Astrocyte (in vitro differentiated cells and primary cell): ENCODE results near the gene MAST1. TPM values are rescaled to one million over a fixed set of nuclear protein-coding genes. Genes with fewer than 3 reads are reported as not detected.

Experiments
- DNase-seq: peaks from one replicate; pipeline ENCODE4 v3.0.0-alpha.2; 2010; ENCODE audit warnings: low read depth
- FAIRE-seq: peaks from 2 replicates; lab custom pipeline; 2011; peaks lifted over from hg19 to GRCh38; lab: Jason Lieb, UNC
- H2AFZ ChIP-seq: 2 replicates; pipeline ENCODE4 v1.6.0; 2012; ENCODE audit warnings: low read depth, low read length, inconsistent platforms
- H3K27ac ChIP-seq: 2 replicates; pipeline ENCODE4 v1.5.1; 2011; ENCODE audit warnings: low read depth, low read length, inconsistent platforms
- H3K27me3 ChIP-seq: 2 replicates; pipeline ENCODE4 v1.6.0; 2011; ENCODE audit warnings: low read length, inconsistent platforms; ENCODE audit not compliant: insufficient read depth
- H3K36me3 ChIP-seq: 2 replicates; pipeline ENCODE4 v1.5.1; 2011; ENCODE audit warnings: low read length, inconsistent platforms; ENCODE audit not compliant: insufficient read depth
- H3K4me1 ChIP-seq: 2 replicates; pipeline ENCODE4 v1.5.1; 2011; ENCODE audit warnings: low read length, inconsistent platforms; ENCODE audit not compliant: insufficient read depth
- H3K4me2 ChIP-seq: 2 replicates; pipeline ENCODE4 v1.6.0; 2012; ENCODE audit warnings: low read length, inconsistent platforms
- H3K4me3 ChIP-seq: 2 replicates; pipeline ENCODE4 v1.5.1; 2011; ENCODE audit warnings: low read depth, mild to moderate bottlenecking, low read length, inconsistent platforms; ENCODE audit not compliant: insufficient read depth
- H3K79me2 ChIP-seq: 2 replicates; pipeline ENCODE4 v1.6.0; 2012; ENCODE audit warnings: mild to moderate bottlenecking, low read length, inconsistent platforms; ENCODE audit not compliant: insufficient read depth
- H3K9ac ChIP-seq: 2 replicates; pipeline ENCODE4 v1.6.0; 2012; ENCODE audit warnings: mild to moderate bottlenecking, low read length, inconsistent platforms
- H3K9me3 ChIP-seq: 2 replicates; pipeline ENCODE4 v1.5.1; 2012; ENCODE audit warnings: low read depth, mild to moderate bottlenecking, low read length, inconsistent platforms; ENCODE audit not compliant: insufficient read depth
- H4K20me1 ChIP-seq: 2 replicates; pipeline ENCODE4 v1.6.0; 2012; ENCODE audit warnings: low read length, inconsistent platforms; ENCODE audit not compliant: insufficient read depth
- H3K27ac Mint-ChIP-seq: one replicate; pipeline ENCODE4 v1.8.0; 2021; ENCODE audit warnings: mild to moderate bottlenecking, mixed read lengths; ENCODE audit not compliant: unreplicated experiment
- H3K27me3 Mint-ChIP-seq: one replicate; pipeline ENCODE4 v1.8.0; 2021; ENCODE audit warnings: low read depth, mixed read lengths; ENCODE audit not compliant: unreplicated experiment
- H3K36me3 Mint-ChIP-seq: one replicate; pipeline ENCODE4 v1.8.0; 2021; ENCODE audit warnings: low read depth, mixed read lengths; ENCODE audit not compliant: unreplicated experiment
- H3K4me1 Mint-ChIP-seq: one replicate; pipeline ENCODE4 v1.8.0; 2021; ENCODE audit warnings: low read depth, mixed read lengths; ENCODE audit not compliant: unreplicated experiment
- H3K4me3 Mint-ChIP-seq: one replicate; pipeline ENCODE4 v1.8.0; 2021; ENCODE audit warnings: mild to moderate bottlenecking, moderate library complexity, mixed read lengths; ENCODE audit not compliant: unreplicated experiment
- H3K9me3 Mint-ChIP-seq: one replicate; pipeline ENCODE4 v1.8.0; 2021; ENCODE audit warnings: mild to moderate bottlenecking, mixed read lengths; ENCODE audit not compliant: unreplicated experiment
- CTCF ChIP-seq: IDR thresholded peaks from 2 replicates; pipeline ENCODE4 v1.5.1; 2011; ENCODE audit warnings: low read depth, mild to moderate bottlenecking, inconsistent platforms, low read length, moderate library complexity; ENCODE audit not compliant: insufficient read depth
- EZH2 ChIP-seq: IDR thresholded peaks from 2 replicates; pipeline ENCODE4 v1.6.1; 2012; ENCODE audit warnings: mild to moderate bottlenecking, low read length, inconsistent platforms; ENCODE audit not compliant: insufficient read depth
- total RNA-seq: library from RNA; stranded (reverse); gene quantifications from 2 replicates; pipeline ENCODE4 v1.2.1, GENCODE V29; 2021

The MAST1 gene
- total RNA-seq, 1 donor from 2014 or later: 5.4 TPM

GRCh38 chr19:12789098-12789903 lies 49.0 kb upstream of the MAST1 start:
- H3K9me3 ChIP-seq: no peaks in the 10 kb centered on the region
- H3K36me3 Mint-ChIP-seq: no peaks in the 10 kb centered on the region
- DNase-seq (no peak), FAIRE-seq (no peak)
- H3K27ac Mint-ChIP-seq: peak overlapping the region; percentile 99
- no peaks in the 10 kb centered on the region for H3K36me3 ChIP-seq
- H3K4me1 ChIP-seq: peaks cover 47% of the 10 kb centered on the region
- no peaks in the 10 kb centered on the region for H3K27me3 ChIP-seq
- peaks cover 22% of the 10 kb centered on the region for H3K4me1 Mint-ChIP-seq
- H2AFZ ChIP-seq: peak overlapping the region; percentile 58
- peaks cover 19% of the 10 kb centered on the region for H4K20me1 ChIP-seq
- H3K4me3 Mint-ChIP-seq: peak overlapping the region; percentile 77
- TF ChIP-seq EZH2 (no peak), CTCF (no peak)
- peaks cover 21% of the 10 kb centered on the region for H3K79me2 ChIP-seq
- peak overlapping the region; percentile 70 for H3K27ac ChIP-seq
- peak overlapping the region; percentile 91 for H3K4me2 ChIP-seq
- peak overlapping the region; percentile 94 for H3K9ac ChIP-seq
- H3K27me3 Mint-ChIP-seq: no peaks in the 10 kb centered on the region
- H3K4me3 ChIP-seq: peak overlapping the region; percentile 51
- no peaks in the 10 kb centered on the region for H3K9me3 Mint-ChIP-seq

- TF ChIP-seq EZH2: no peak
- no peak for TF ChIP-seq CTCF
- H3K27ac ChIP-seq: peak overlapping the region; percentile 54
These were observed 48.3 kb upstream of the MAST1 start for GRCh38 chr19:12789904-12790619.

More at GRCh38 chr19:12789904-12790619, 48.3 kb upstream of the MAST1 start:
- H3K4me1 Mint-ChIP-seq: peaks cover 22% of the 10 kb centered on the region
- Histone ChIP-seq H3K4me3 (peak overlapping the region; percentile 51), H4K20me1 (peaks cover 19% of the 10 kb centered on the region), H3K79me2 (peaks cover 21% of the 10 kb centered on the region), H3K4me1 (peaks cover 42% of the 10 kb centered on the region), H3K9ac (peak overlapping the region; percentile 94), H3K4me2 (peak overlapping the region; percentile 91), H3K27me3 (no peaks in the 10 kb centered on the region), H3K36me3 (no peaks in the 10 kb centered on the region), H3K9me3 (no peaks in the 10 kb centered on the region), H2AFZ (peak overlapping the region; percentile 58)
- H3K27me3 Mint-ChIP-seq: no peaks in the 10 kb centered on the region
- H3K9me3 Mint-ChIP-seq: no peaks in the 10 kb centered on the region
- peak overlapping the region; percentile 85 for H3K4me3 Mint-ChIP-seq
- peak overlapping the region; percentile 96 for H3K27ac Mint-ChIP-seq
- DNase-seq (peak; percentile 91), FAIRE-seq (no peak)
- no peaks in the 10 kb centered on the region for H3K36me3 Mint-ChIP-seq
